GM12875 (cell line): ENCODE measurements around the gene FANCD2OS.

ENCODE experiments used
- H3K4me3 ChIP-seq: one replicate; pipeline ENCODE4 v1.5.1; 2011; ENCODE audit warnings: low read depth, low read length, control low read depth
- TF ChIP-seq, protein P1 (sequence below): IDR thresholded peaks from 2 replicates; pipeline ENCODE4 v1.5.1; 2011; ENCODE audit warnings: low read depth, mild to moderate bottlenecking, control low read depth, inconsistent platforms, low read length, moderate library complexity, borderline replicate concordance; ENCODE audit not compliant: insufficient read depth

The FANCD2OS gene

DNA sequence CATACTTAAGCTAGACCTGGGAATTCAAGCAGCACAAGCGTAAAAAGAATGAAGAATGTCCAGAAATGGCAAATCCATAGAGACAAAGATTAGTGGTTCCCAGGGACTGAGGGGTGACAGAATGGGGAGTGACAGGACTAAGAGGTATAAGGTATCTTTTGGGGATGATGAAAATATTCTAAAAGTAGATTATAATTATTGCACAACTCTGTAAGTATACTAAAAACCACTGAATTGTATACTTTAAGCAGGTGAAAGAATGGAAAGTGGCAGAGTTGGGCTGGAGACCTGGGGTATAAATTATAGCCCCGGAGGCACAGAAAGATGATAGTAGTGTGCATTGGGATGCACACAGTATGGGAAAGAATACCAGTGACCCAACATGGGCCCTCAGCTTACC is 13.0 kb upstream of the FANCD2OS start:
- TF ChIP-seq, protein P1, sequence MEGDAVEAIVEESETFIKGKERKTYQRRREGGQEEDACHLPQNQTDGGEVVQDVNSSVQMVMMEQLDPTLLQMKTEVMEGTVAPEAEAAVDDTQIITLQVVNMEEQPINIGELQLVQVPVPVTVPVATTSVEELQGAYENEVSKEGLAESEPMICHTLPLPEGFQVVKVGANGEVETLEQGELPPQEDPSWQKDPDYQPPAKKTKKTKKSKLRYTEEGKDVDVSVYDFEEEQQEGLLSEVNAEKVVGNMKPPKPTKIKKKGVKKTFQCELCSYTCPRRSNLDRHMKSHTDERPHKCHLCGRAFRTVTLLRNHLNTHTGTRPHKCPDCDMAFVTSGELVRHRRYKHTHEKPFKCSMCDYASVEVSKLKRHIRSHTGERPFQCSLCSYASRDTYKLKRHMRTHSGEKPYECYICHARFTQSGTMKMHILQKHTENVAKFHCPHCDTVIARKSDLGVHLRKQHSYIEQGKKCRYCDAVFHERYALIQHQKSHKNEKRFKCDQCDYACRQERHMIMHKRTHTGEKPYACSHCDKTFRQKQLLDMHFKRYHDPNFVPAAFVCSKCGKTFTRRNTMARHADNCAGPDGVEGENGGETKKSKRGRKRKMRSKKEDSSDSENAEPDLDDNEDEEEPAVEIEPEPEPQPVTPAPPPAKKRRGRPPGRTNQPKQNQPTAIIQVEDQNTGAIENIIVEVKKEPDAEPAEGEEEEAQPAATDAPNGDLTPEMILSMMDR, result no peak
- H3K4me3 ChIP-seq, result no peak overlapping the region

DNA sequence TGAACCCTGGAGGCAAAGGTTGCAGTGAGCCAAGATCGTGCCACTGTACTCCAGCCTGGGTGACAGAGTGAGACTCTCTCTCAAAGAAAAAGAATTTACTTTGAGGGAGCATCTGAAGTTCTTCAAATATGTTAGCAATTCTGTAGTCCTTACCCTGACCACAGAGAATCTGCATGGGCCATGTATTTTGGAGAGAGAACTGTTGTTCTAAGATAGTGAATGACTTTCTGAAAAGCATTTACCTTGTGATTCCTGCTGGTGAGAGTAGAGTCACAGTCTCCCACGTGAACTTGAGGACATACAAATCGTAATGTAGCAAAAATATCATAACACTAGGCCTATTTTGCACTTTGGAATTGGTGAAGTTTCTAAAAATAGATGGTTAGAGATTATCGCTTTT is 11.3 kb upstream of the FANCD2OS start:
- TF ChIP-seq, protein P1, result no peak
- no peak overlapping the region for H3K4me3 ChIP-seq

GRCh38 chr3:10116928-10117327 is 8.9 kb upstream of the FANCD2OS start:
- TF ChIP-seq, protein P1, result no peak
- peak overlapping the region; percentile 65 for H3K4me3 ChIP-seq

DNA sequence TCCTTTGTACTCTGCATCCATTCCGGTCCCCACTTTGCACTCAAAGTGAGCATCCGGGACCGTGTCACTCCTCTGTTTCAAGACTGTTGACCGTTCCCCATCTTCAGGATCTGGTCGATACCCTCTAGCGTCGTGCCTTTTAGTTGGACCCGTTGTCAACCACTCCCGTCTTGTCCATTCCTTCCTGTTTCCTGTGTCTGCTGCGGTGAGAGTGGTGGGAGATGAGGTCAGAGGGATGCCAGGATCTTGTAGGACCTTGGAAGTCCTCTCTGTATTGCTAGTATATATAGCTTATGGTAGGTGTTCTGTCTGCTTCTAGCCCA is 8.0 kb upstream of the FANCD2OS start:
- peak overlapping the region; percentile 65 for H3K4me3 ChIP-seq
- TF ChIP-seq, protein P1, result no peak

- TF ChIP-seq, protein P1, result no peak
- H3K4me3 ChIP-seq, result peak within 1 kb of the TSS; percentile 65
Observed at GRCh38 chr3:10115326-10116137, 7.5 kb upstream of the FANCD2OS start, which contains the start of gene BRK1. TSS of gene BRK1 (plus strand) at chr3:10115675. CDS start at chr3:10115702, 27 bp downstream.

GRCh38 chr3:10106919-10107318 is 1.1 kb downstream of the FANCD2OS start:
- no peak overlapping the region for H3K4me3 ChIP-seq
- TF ChIP-seq, protein P1, result no peak

DNA sequence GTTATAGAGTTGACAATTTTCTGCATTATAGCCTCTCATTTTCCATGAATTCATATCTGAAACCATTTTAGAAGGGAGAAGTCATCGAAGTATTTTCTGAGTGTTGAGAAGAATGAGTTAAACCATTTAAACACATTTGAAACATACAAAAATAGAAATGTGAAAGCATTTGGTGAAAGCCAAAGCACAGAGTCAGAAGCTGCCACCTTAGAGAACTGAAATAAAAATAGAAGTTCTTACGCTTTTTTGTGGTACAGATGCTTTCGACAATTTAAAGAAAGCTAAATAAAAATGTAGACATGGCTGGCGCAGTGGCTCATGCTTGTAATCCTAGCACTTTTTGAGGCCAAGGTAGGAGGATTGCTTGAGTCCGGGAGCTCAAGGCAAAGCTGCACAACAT is 9.0 kb downstream of the FANCD2OS start:
- no peak overlapping the region for H3K4me3 ChIP-seq
- TF ChIP-seq, protein P1, result no peak
